Measurements from ENCODE around the gene FAM241B.

GRCh38 chr10:69588358-69588757 lies 41.7 kb upstream of the FAM241B start:
- TF ChIP-seq CTCF (IDR thresholded peaks at IDR 0.05), result no peak
- TF ChIP-seq EZH2 (IDR thresholded peaks at IDR 0.05), result no peak
